ENCODE data around the gene MT1E.
A peak's percentile ranks its signal among the peaks of the same experiment; 100 is the strongest.

The MT1E gene

DNA sequence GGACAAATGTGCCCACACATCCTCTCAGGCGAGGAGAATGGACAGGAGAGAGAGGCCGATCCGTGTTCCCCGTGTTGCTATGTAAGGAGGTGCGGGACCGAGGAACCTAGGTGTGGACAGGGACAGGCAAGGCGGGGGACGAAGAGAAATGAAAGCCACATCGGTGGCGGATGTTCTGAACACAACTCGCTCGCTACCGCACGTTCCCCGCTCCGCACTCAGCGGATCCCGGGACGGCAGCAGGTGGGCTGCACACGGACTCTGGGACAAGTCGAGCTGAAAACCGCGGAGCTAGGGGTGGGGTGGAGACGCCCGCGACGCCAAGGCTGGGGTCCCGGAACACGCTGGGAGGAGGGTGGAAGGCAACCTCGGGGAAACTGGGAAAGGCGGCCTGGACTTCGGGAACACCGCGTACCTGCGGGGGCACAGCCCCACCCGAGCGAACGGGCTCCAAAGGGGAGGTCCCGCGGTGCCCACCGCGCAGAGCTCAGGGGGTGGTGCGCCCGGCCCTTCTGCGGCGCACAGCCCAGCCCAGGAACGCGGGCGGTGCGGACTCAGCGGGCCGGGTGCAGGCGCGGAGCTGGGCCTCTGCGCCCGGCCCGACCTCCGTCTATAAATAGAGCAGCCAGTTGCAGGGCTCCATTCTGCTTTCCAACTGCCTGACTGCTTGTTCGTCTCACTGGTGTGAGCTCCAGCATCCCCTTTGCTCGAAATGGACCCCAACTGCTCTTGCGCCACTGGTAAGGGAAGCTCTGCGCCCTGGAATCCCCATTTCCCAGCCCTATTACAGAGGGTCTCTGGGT lies at the start of gene MT1E:
MT1E (plus strand) TSS at position 642 of the 803 bp plus-strand sequence; CDS start at position 713, 71 bp downstream.
- H3K9me2 ChIP-seq (replicated peaks; ENCODE audit: control insufficient read depth, low read length) = no peaks in the 10 kb centered on the region
- H3K27me3 ChIP-seq (ENCODE audit: control insufficient read depth, low read length) = peaks cover 18% of the 10 kb centered on the region
- H3K36me3 ChIP-seq (ENCODE audit: control insufficient read depth, low read length) = no peaks in the 10 kb centered on the region
- TF ChIP-seq EZH2phosphoT487 (IDR thresholded peaks at IDR 0.05; ENCODE audit: borderline replicate concordance, low read length) (no peak), CTCF (IDR thresholded peaks at IDR 0.05; ENCODE audit: low read depth, low read length, poor library complexity, severe bottlenecking) (no peak)
- no peaks in the 10 kb centered on the region for H3K9me3 ChIP-seq (ENCODE audit: control insufficient read depth, insufficient read depth, low read length)
- no peaks in the 10 kb centered on the region for H4K20me1 ChIP-seq (ENCODE audit: control insufficient read depth, insufficient read depth, low read depth, low read length)
- no peaks in the 10 kb centered on the region for H3F3A ChIP-seq (ENCODE audit: control insufficient read depth, insufficient read depth)
- H3K4me3 ChIP-seq (ENCODE audit: low read length) = no peak within 1 kb of the TSS
- no peak within 1 kb of the TSS for H3K4me2 ChIP-seq (ENCODE audit: low read length)
- no peaks in the 10 kb centered on the region for H3K79me2 ChIP-seq (ENCODE audit: control insufficient read depth, low read length)
- H3K4me1 ChIP-seq (ENCODE audit: control insufficient read depth, low read length) = no peaks in the 10 kb centered on the region
- no peak within 1 kb of the TSS for H3K27ac ChIP-seq (ENCODE audit: low read depth, low read length)

DNA sequence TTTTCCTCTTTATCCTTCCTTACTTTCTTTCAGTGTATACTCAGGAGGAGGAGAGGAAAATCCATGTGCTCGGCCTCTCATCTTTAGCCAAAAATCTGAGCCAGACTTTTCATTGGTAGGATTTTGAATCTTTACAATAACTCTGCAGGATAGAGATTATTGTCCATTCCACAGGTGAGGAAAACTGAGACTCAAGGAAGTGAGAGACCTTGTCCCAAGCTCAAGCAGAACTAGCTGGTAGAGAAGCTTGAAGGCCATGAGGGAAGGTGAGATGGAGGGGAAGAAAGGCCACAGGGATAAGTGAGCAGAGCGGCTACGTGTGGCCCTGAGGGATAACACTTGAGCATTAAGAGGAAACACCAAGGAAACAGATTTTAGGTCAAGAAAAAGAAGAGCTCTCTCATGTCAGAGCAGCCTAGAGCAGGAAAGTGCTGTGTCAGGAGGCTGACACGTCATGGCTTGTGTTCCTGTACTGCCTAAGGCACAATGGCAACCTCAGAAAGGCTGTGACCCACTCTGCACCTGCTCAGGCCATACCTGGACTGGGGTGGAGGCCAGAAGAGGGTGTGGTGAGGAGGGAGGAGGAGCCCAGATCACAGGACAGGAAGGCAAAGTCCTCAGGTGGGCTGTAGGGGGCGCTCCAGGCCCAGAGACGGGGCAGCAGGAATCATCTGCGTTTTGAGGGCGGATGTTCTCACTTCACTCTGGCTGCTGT lies 48.8 kb upstream of the MT1E start:
- no peaks in the 10 kb centered on the region for H3K36me3 ChIP-seq (ENCODE audit: control insufficient read depth, low read length)
- TF ChIP-seq EZH2phosphoT487 (IDR thresholded peaks at IDR 0.05; ENCODE audit: borderline replicate concordance, low read length) (no peak), CTCF (IDR thresholded peaks at IDR 0.05; ENCODE audit: low read depth, low read length, poor library complexity, severe bottlenecking) (peak; percentile 89)
- no peaks in the 10 kb centered on the region for H3K27me3 ChIP-seq (ENCODE audit: control insufficient read depth, low read length)
- no peaks in the 10 kb centered on the region for H3F3A ChIP-seq (ENCODE audit: control insufficient read depth, insufficient read depth)
- no peak overlapping the region for H3K4me3 ChIP-seq (ENCODE audit: low read length)
- no peak overlapping the region for H3K4me2 ChIP-seq (ENCODE audit: low read length)
- no peak overlapping the region for H3K27ac ChIP-seq (ENCODE audit: low read depth, low read length)
- H3K4me1 ChIP-seq (ENCODE audit: control insufficient read depth, low read length) = no peaks in the 10 kb centered on the region
- no peaks in the 10 kb centered on the region for H4K20me1 ChIP-seq (ENCODE audit: control insufficient read depth, insufficient read depth, low read depth, low read length)
- H3K79me2 ChIP-seq (ENCODE audit: control insufficient read depth, low read length) = no peaks in the 10 kb centered on the region
- no peaks in the 10 kb centered on the region for H3K9me2 ChIP-seq (replicated peaks; ENCODE audit: control insufficient read depth, low read length)
- H3K9me3 ChIP-seq (ENCODE audit: control insufficient read depth, insufficient read depth, low read length) = no peaks in the 10 kb centered on the region

- H4K20me1 ChIP-seq (ENCODE audit: control insufficient read depth, insufficient read depth, low read depth, low read length) = no peaks in the 10 kb centered on the region
- TF ChIP-seq EZH2phosphoT487 (IDR thresholded peaks at IDR 0.05; ENCODE audit: borderline replicate concordance, low read length) (no peak), CTCF (IDR thresholded peaks at IDR 0.05; ENCODE audit: low read depth, low read length, poor library complexity, severe bottlenecking) (no peak)
- H3K27ac ChIP-seq (ENCODE audit: low read depth, low read length) = no peak overlapping the region
- no peaks in the 10 kb centered on the region for H3F3A ChIP-seq (ENCODE audit: control insufficient read depth, insufficient read depth)
- H3K79me2 ChIP-seq (ENCODE audit: control insufficient read depth, low read length) = no peaks in the 10 kb centered on the region
- H3K9me2 ChIP-seq (replicated peaks; ENCODE audit: control insufficient read depth, low read length) = no peaks in the 10 kb centered on the region
- no peaks in the 10 kb centered on the region for H3K36me3 ChIP-seq (ENCODE audit: control insufficient read depth, low read length)
- H3K4me1 ChIP-seq (ENCODE audit: control insufficient read depth, low read length) = no peaks in the 10 kb centered on the region
- no peaks in the 10 kb centered on the region for H3K9me3 ChIP-seq (ENCODE audit: control insufficient read depth, insufficient read depth, low read length)
- no peak overlapping the region for H3K4me2 ChIP-seq (ENCODE audit: low read length)
- H3K27me3 ChIP-seq (ENCODE audit: control insufficient read depth, low read length) = 0 out of 2 replicates have a peak, but pooled peaks cover 2% of the 10 kb centered on the region
- no peak overlapping the region for H3K4me3 ChIP-seq (ENCODE audit: low read length)
These were observed 48.3 kb upstream of the MT1E start for GRCh38 chr16:56577300-56577625.

All from DOHH2 (cell line).